Measurements from ENCODE around the gene PLCH1. TPM values are rescaled to one million over a fixed set of nuclear protein-coding genes. Genes with fewer than 3 reads are reported as not detected.

The PLCH1 gene
- total RNA-seq, 5 donors from 2014 or later (not counting 1 experiment from before 2014, with no cell fraction given) = 0.06 to 0.12 (median 0.09) TPM; not detected in 1

DNA sequence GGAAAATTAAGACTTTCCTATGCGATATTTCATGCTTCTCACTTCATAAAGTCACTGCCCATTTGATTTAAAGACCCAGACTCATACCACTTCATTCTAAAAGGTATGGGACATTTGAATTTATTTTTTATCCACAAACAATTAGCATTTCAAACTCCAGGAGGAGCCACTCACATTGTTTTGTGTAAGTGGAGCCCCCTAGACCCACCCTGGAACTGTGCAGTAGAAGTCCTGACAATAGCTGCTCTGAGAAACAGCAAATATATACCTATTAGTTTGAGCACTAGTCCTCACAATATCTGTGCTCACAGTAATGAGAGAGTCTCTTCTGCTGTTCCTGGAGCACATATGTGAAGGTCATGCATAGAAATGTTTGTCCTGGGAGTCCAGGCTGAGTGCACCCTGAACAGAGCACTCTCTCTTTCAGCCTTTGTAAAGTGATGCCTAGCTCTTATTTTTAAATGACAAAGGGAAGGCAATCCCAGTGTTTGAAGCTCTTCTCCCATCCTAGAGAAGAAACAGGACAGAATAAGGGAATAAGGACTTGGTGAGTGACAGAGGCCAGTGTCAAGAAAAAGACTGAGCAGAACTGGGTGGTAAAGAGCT lies 323.9 kb downstream of the PLCH1 start:
- Mint-ChIP-seq H3K4me1 (peaks cover 0 to 5% (median 2%) of the 10 kb centered on the region in 3 donors), H3K27ac (no peak overlapping the region), H3K27me3 (peaks cover 1 to 5% of the 10 kb centered on the region in 2 donors), H3K4me3 (no peak overlapping the region), H3K36me3 (no peaks in the 10 kb centered on the region), H3K9me3 (peaks cover 0 to 5% (median 0%) of the 10 kb centered on the region in 3 donors)
- H3K9me3 ChIP-seq = no peaks in the 10 kb centered on the region
- no peak for ATAC-seq (replicated peaks in 1 of 4)
- no peaks in the 10 kb centered on the region for H3K27me3 ChIP-seq (replicated peaks in 1 of 2; ENCODE audit: control insufficient read depth in 2 of 2, extremely low read depth in 1 of 2, insufficient read depth in 2 of 2, low read length in 1 of 2)
- no peak overlapping the region for H3K4me3 ChIP-seq (ENCODE audit: control insufficient read depth in 1 of 2, extremely low read depth in 1 of 2, low read length in 1 of 2)
- DNase-seq = no peak
- POLR2A ChIA-PET = no interaction called here
- CTCF ChIA-PET = no interaction called here
- WGBS (ENCODE audit: insufficient coverage) = no CpG with 5 or more reads among the region's 1 CpG
- no peaks in the 10 kb centered on the region for H3K36me3 ChIP-seq (ENCODE audit: control insufficient read depth in 2 of 2, extremely low read depth in 1 of 2, insufficient read depth in 1 of 2, low read length in 1 of 2)
- H3K27ac ChIP-seq (ENCODE audit: low read length) = no peak overlapping the region
- H3K4me1 ChIP-seq (ENCODE audit: control insufficient read depth in 1 of 2, extremely low read depth in 1 of 2, insufficient read depth in 2 of 2, low read length in 2 of 2) = peaks cover 0 to 2% of the 10 kb centered on the region in 2 experiments

- no peak overlapping the region for H3K27ac Mint-ChIP-seq
- Histone ChIP-seq H3K27me3 (replicated peaks in 1 of 2; ENCODE audit: control insufficient read depth in 2 of 2, extremely low read depth in 1 of 2, insufficient read depth in 2 of 2, low read length in 1 of 2) (no peaks in the 10 kb centered on the region), H3K4me1 (ENCODE audit: control insufficient read depth in 1 of 2, extremely low read depth in 1 of 2, insufficient read depth in 2 of 2, low read length in 2 of 2) (peaks cover 0 to 2% of the 10 kb centered on the region in 2 experiments), H3K36me3 (ENCODE audit: control insufficient read depth in 2 of 2, extremely low read depth in 1 of 2, insufficient read depth in 1 of 2, low read length in 1 of 2) (no peaks in the 10 kb centered on the region), H3K4me3 (ENCODE audit: control insufficient read depth in 1 of 2, extremely low read depth in 1 of 2, low read length in 1 of 2) (no peak overlapping the region), H3K9me3 (no peaks in the 10 kb centered on the region), H3K27ac (ENCODE audit: low read length) (no peak overlapping the region)
- H3K9me3 Mint-ChIP-seq = peaks cover 0 to 1% (median 0%) of the 10 kb centered on the region in 3 donors
- POLR2A ChIA-PET = no interaction called here
- peaks cover 1 to 5% of the 10 kb centered on the region in 2 donors for H3K27me3 Mint-ChIP-seq
- no peaks in the 10 kb centered on the region for H3K36me3 Mint-ChIP-seq
- WGBS (ENCODE audit: insufficient coverage) = no CpG with 5 or more reads among the region's 4 CpGs
- no peak overlapping the region for H3K4me3 Mint-ChIP-seq
- DNase-seq = no peak
- ATAC-seq (replicated peaks in 1 of 4) = no peak
- peaks cover 0 to 5% (median 2%) of the 10 kb centered on the region in 3 donors for H3K4me1 Mint-ChIP-seq
- CTCF ChIA-PET = no interaction called here
Observed at GRCh38 chr3:155420406-155420805, 324.5 kb downstream of the PLCH1 start.

GRCh38 chr3:155418407-155418806 lies 326.5 kb downstream of the PLCH1 start:
- H3K27me3 Mint-ChIP-seq = peaks cover 1 to 5% of the 10 kb centered on the region in 2 donors
- no peak overlapping the region for H3K27ac ChIP-seq (ENCODE audit: low read length)
- POLR2A ChIA-PET = no interaction called here
- no peak overlapping the region for H3K27ac Mint-ChIP-seq
- ATAC-seq (replicated peaks in 1 of 4) (no peak), DNase-seq (no peak)
- H3K4me1 Mint-ChIP-seq = peaks cover 0 to 5% (median 2%) of the 10 kb centered on the region in 3 donors
- no peak overlapping the region for H3K4me3 ChIP-seq (ENCODE audit: control insufficient read depth in 1 of 2, extremely low read depth in 1 of 2, low read length in 1 of 2)
- H3K9me3 Mint-ChIP-seq = no peaks in the 10 kb centered on the region
- peaks cover 0 to 2% of the 10 kb centered on the region in 2 experiments for H3K4me1 ChIP-seq (ENCODE audit: control insufficient read depth in 1 of 2, extremely low read depth in 1 of 2, insufficient read depth in 2 of 2, low read length in 2 of 2)
- no peaks in the 10 kb centered on the region for H3K36me3 Mint-ChIP-seq
- H3K9me3 ChIP-seq = no peaks in the 10 kb centered on the region
- WGBS (ENCODE audit: insufficient coverage) = 56% methylated on average over 1 of the region's 2 CpGs
- CTCF ChIA-PET = no interaction called here
- no peak overlapping the region for H3K4me3 Mint-ChIP-seq
- H3K27me3 ChIP-seq (replicated peaks in 1 of 2; ENCODE audit: control insufficient read depth in 2 of 2, extremely low read depth in 1 of 2, insufficient read depth in 2 of 2, low read length in 1 of 2) = no peaks in the 10 kb centered on the region
- no peaks in the 10 kb centered on the region for H3K36me3 ChIP-seq (ENCODE audit: control insufficient read depth in 2 of 2, extremely low read depth in 1 of 2, insufficient read depth in 1 of 2, low read length in 1 of 2)

- Mint-ChIP-seq H3K4me1 (no peaks in the 10 kb centered on the region), H3K27me3 (peaks cover 1 to 5% of the 10 kb centered on the region in 2 donors), H3K27ac (no peak overlapping the region), H3K36me3 (no peaks in the 10 kb centered on the region), H3K9me3 (no peaks in the 10 kb centered on the region), H3K4me3 (no peak overlapping the region)
- Histone ChIP-seq H3K4me3 (ENCODE audit: control insufficient read depth in 1 of 2, extremely low read depth in 1 of 2, low read length in 1 of 2) (no peak overlapping the region), H3K36me3 (ENCODE audit: control insufficient read depth in 2 of 2, extremely low read depth in 1 of 2, insufficient read depth in 1 of 2, low read length in 1 of 2) (no peaks in the 10 kb centered on the region), H3K4me1 (ENCODE audit: control insufficient read depth in 1 of 2, extremely low read depth in 1 of 2, insufficient read depth in 2 of 2, low read length in 2 of 2) (no peaks in the 10 kb centered on the region), H3K27ac (ENCODE audit: low read length) (no peak overlapping the region), H3K9me3 (no peaks in the 10 kb centered on the region), H3K27me3 (replicated peaks in 1 of 2; ENCODE audit: control insufficient read depth in 2 of 2, extremely low read depth in 1 of 2, insufficient read depth in 2 of 2, low read length in 1 of 2) (no peaks in the 10 kb centered on the region)
- ChIA-PET CTCF (no interaction called here), POLR2A (no interaction called here)
- ATAC-seq (replicated peaks in 1 of 4) (no peak), DNase-seq (no peak)
- WGBS (ENCODE audit: insufficient coverage) = 83% methylated on average over 1 of the region's 3 CpGs
Observed at GRCh38 chr3:155417119-155417517, 327.8 kb downstream of the PLCH1 start.

- DNase-seq (no peak), ATAC-seq (replicated peaks in 1 of 4) (no peak)
- Mint-ChIP-seq H3K27me3 (peaks cover 1 to 3% of the 10 kb centered on the region in 2 donors), H3K9me3 (no peaks in the 10 kb centered on the region), H3K4me1 (no peaks in the 10 kb centered on the region), H3K4me3 (no peak overlapping the region), H3K27ac (no peak overlapping the region), H3K36me3 (no peaks in the 10 kb centered on the region)
- Histone ChIP-seq H3K27ac (ENCODE audit: low read length) (no peak overlapping the region), H3K36me3 (ENCODE audit: control insufficient read depth in 2 of 2, extremely low read depth in 1 of 2, insufficient read depth in 1 of 2, low read length in 1 of 2) (no peaks in the 10 kb centered on the region), H3K4me1 (ENCODE audit: control insufficient read depth in 1 of 2, extremely low read depth in 1 of 2, insufficient read depth in 2 of 2, low read length in 2 of 2) (no peaks in the 10 kb centered on the region), H3K27me3 (replicated peaks in 1 of 2; ENCODE audit: control insufficient read depth in 2 of 2, extremely low read depth in 1 of 2, insufficient read depth in 2 of 2, low read length in 1 of 2) (no peaks in the 10 kb centered on the region), H3K4me3 (ENCODE audit: control insufficient read depth in 1 of 2, extremely low read depth in 1 of 2, low read length in 1 of 2) (no peak overlapping the region), H3K9me3 (no peaks in the 10 kb centered on the region)
- POLR2A ChIA-PET = no interaction called here
- WGBS (ENCODE audit: insufficient coverage) = 100% methylated on average over 3 of the region's 8 CpGs
- CTCF ChIA-PET = no interaction called here
Observed at GRCh38 chr3:155416500-155417118, 328.3 kb downstream of the PLCH1 start.

DNA sequence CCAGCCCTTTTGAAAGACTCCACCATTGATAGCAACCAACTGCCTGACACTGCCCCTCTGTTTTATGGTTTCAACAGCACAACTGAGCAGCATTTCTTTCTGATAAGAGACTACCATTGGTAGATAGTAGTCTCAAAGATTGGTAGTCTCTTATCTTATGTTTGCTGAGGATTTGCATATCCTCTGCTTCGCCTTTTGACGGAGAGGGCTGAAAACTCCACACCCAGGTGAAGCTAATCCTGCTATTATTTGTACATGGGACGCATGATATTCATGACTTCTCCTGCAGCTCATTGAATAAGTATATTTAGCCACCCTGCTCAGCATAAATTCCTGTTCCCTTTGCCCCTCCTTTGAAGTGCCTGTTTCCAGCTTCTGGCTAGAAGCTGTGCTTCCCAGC lies 332.0 kb downstream of the PLCH1 start:
- no peaks in the 10 kb centered on the region for H3K9me3 Mint-ChIP-seq
- no peaks in the 10 kb centered on the region for H3K36me3 Mint-ChIP-seq
- Histone ChIP-seq H3K27ac (ENCODE audit: low read length) (no peak overlapping the region), H3K9me3 (no peaks in the 10 kb centered on the region), H3K4me3 (ENCODE audit: control insufficient read depth in 1 of 2, extremely low read depth in 1 of 2, low read length in 1 of 2) (no peak overlapping the region), H3K27me3 (replicated peaks in 1 of 2; ENCODE audit: control insufficient read depth in 2 of 2, extremely low read depth in 1 of 2, insufficient read depth in 2 of 2, low read length in 1 of 2) (no peaks in the 10 kb centered on the region), H3K4me1 (ENCODE audit: control insufficient read depth in 1 of 2, extremely low read depth in 1 of 2, insufficient read depth in 2 of 2, low read length in 2 of 2) (no peaks in the 10 kb centered on the region), H3K36me3 (ENCODE audit: control insufficient read depth in 2 of 2, extremely low read depth in 1 of 2, insufficient read depth in 1 of 2, low read length in 1 of 2) (no peaks in the 10 kb centered on the region)
- no peaks in the 10 kb centered on the region for H3K4me1 Mint-ChIP-seq
- ATAC-seq (replicated peaks in 1 of 4) (no peak), DNase-seq (no peak)
- no peak overlapping the region for H3K4me3 Mint-ChIP-seq
- H3K27ac Mint-ChIP-seq = no peak overlapping the region
- CTCF ChIA-PET = no interaction called here
- no peaks in the 10 kb centered on the region for H3K27me3 Mint-ChIP-seq
- POLR2A ChIA-PET = no interaction called here
- 94% methylated on average over 2 of the region's 3 CpGs for WGBS (ENCODE audit: insufficient coverage)
